ENCODE data around the gene RAB9A.

DNA sequence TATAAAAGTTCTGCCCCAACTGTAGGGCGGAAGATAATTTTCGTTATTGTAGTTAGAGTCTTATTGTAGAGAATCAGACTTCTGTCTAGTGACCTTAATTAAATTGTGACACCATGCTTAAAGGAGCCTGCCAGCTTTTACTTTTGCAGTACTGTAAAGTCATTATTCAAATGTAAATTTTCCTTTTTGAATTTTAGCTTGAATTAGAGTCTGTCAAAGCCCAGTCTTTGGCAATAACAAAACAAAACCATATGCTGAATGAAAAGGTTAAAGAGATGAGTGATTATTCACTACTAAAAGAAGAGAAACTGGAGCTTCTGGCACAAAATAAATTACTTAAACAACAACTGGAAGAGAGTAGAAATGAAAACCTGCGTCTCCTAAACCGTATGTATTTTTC, 67.5 kb downstream of the RAB9A start:
- no peak for TF ChIP-seq EP300 (IDR thresholded peaks at IDR 0.05)
- TF ChIP-seq CTCF (IDR thresholded peaks at IDR 0.05), result no peak
- no peak for TF ChIP-seq POLR2A (IDR thresholded peaks at IDR 0.05; ENCODE audit: low read depth)
- TF ChIP-seq POLR2AphosphoS5 (IDR thresholded peaks at IDR 0.05), result no peak
